ENCODE data around the gene XRCC3. TPM values are rescaled to one million over a fixed set of nuclear protein-coding genes. Genes with fewer than 3 reads are reported as not detected.

Gene XRCC3
- total and polyA plus RNA-seq, 2 of the 8 experiments (the other 6 are each of a cell fraction or from before 2014, with no cell fraction given) = 36.9 to 41.8 TPM

DNA sequence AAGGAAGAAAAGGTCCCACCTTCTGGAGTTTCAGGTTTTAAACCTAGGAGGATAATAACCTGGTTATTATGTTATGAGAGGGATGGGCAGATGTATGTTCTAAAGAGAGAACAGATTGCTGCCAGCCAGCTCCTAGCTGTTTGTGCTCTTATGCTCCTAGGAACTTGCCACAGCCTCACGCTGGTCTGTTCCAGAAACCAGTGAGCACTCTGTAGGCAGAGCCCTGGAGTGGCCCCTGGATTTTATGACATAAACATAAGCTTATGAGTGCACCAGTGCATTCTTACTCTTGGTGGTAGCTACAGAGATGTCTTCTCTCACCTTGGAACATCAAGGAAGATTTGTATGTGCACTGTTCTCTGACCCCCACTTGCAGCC lies 58.5 kb downstream of the XRCC3 start:
- H3K4me1 ChIP-seq (replicated peaks in 1 of 4; ENCODE audit: control insufficient read depth in 3 of 4, insufficient read depth in 4 of 4, low read length in 3 of 4) = no peaks in the 10 kb centered on the region
- H4K5ac ChIP-seq (ENCODE audit: insufficient read length, low read depth, low read length) = no peak overlapping the region
- H3K79me1 ChIP-seq (ENCODE audit: low read depth, low read length) = peaks cover 9% of the 10 kb centered on the region; the same call in 1 of the 2 replicates
- H3K14ac ChIP-seq (ENCODE audit: insufficient read length) = no peak overlapping the region
- H4K91ac ChIP-seq (replicated peaks; ENCODE audit: insufficient read length, low read length) = no peak overlapping the region
- H2BK12ac ChIP-seq (ENCODE audit: low read depth, low read length) = no peak overlapping the region
- H2BK20ac ChIP-seq (ENCODE audit: low read length) = no peak overlapping the region
- H3K23ac ChIP-seq (ENCODE audit: insufficient read length) = no peak overlapping the region
- DNase-seq (ENCODE audit: low read depth in 1 of 2, low spot score in 2 of 2) (no peak), FAIRE-seq (no peak)
- no peak overlapping the region for H3K56ac ChIP-seq (replicated peaks; ENCODE audit: insufficient read length, low read depth, low read length)
- H3K18ac ChIP-seq (ENCODE audit: extremely low read depth, low read length) = no peak overlapping the region
- H3K23me2 ChIP-seq (ENCODE audit: low read depth, low read length) = no peaks in the 10 kb centered on the region
- H2BK15ac ChIP-seq (ENCODE audit: low read length) = no peak overlapping the region
- TF ChIP-seq POU5F1 (IDR thresholded peaks at IDR 0.05; ENCODE audit: low read depth, low read length) (no peak), CHD1 (IDR thresholded peaks at IDR 0.05; ENCODE audit: low read depth, low read length) (no peak), KDM5A (IDR thresholded peaks at IDR 0.05; ENCODE audit: low read length) (no peak), EP300 (IDR thresholded peaks at IDR 0.05; ENCODE audit: borderline replicate concordance in 1 of 2, low read depth in 2 of 2, low read length in 2 of 2) (no peak), EZH2 (IDR thresholded peaks at IDR 0.05; ENCODE audit: low read depth, low read length, severe bottlenecking) (no peak), KDM1A (IDR thresholded peaks at IDR 0.05; ENCODE audit: borderline replicate concordance, low read length) (no peak)
- TF ChIP-seq, protein P1, sequence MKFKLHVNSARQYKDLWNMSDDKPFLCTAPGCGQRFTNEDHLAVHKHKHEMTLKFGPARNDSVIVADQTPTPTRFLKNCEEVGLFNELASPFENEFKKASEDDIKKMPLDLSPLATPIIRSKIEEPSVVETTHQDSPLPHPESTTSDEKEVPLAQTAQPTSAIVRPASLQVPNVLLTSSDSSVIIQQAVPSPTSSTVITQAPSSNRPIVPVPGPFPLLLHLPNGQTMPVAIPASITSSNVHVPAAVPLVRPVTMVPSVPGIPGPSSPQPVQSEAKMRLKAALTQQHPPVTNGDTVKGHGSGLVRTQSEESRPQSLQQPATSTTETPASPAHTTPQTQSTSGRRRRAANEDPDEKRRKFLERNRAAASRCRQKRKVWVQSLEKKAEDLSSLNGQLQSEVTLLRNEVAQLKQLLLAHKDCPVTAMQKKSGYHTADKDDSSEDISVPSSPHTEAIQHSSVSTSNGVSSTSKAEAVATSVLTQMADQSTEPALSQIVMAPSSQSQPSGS (IDR thresholded peaks at IDR 0.05; ENCODE audit: low read length) = no peak
- H3K4me2 ChIP-seq (ENCODE audit: insufficient read depth in 1 of 2, low read depth in 2 of 2, low read length in 2 of 2) = no peak overlapping the region
- peaks cover 3 to 12% of the 10 kb centered on the region in 2 experiments; a peak in 3 of 4 replicates for H3K79me2 ChIP-seq (ENCODE audit: control insufficient read depth in 1 of 2, insufficient read depth in 2 of 2, low read length in 2 of 2)
- no peak overlapping the region for H4K8ac ChIP-seq (ENCODE audit: extremely low read depth, insufficient read depth, low read length)
- no peak overlapping the region for H3K9ac ChIP-seq (replicated peaks in 1 of 4; ENCODE audit: extremely low read depth in 1 of 4, low read depth in 3 of 4, low read length in 3 of 4)
- H3K36me3 ChIP-seq (ENCODE audit: control insufficient read depth in 2 of 4, insufficient read depth in 4 of 4, low read length in 3 of 4) = peaks cover 20 to 62% (median 44%) of the 10 kb centered on the region in 4 experiments
- ChIA-PET POLR2A (ENCODE audit: partially characterized antibody) (no interaction called here), CTCF (ENCODE audit: partially characterized antibody) (interaction anchor here (0.6 to 1.2 kb wide), 2 partner anchors 8 to 43 kb away, joined by 3 to 4 read pairs; no protein-coding TSS in a partner anchor)
- no peak overlapping the region for H2BK5ac ChIP-seq (ENCODE audit: low read depth, low read length)
- no peaks in the 10 kb centered on the region for H3K9me3 ChIP-seq (ENCODE audit: insufficient read depth in 2 of 2, low read depth in 1 of 2, low read length in 1 of 2)
- no peak overlapping the region for H3K4me3 ChIP-seq (ENCODE audit: extremely low read depth in 1 of 4, insufficient read depth in 2 of 4, low read depth in 3 of 4, low read length in 4 of 4)
- 92% methylated on average over 1 of the region's 1 CpG; no CpG with 5 or more reads in 1 of the 2 experiments for WGBS, 2 experiments (ENCODE audit: extremely low coverage in 1 of 2, insufficient coverage in 1 of 2, insufficient read length in 1 of 2, insufficient replicate concordance in 2 of 2, low coverage in 1 of 2, low lambda C conversion rate in 2 of 2, missing lambda C conversion rate in 1 of 2)
- no peaks in the 10 kb centered on the region for H3K27me3 ChIP-seq (replicated peaks in 1 of 4; ENCODE audit: control insufficient read depth in 3 of 4, extremely low read depth in 1 of 4, insufficient read depth in 3 of 4, low read length in 3 of 4)
- H3K27ac ChIP-seq (ENCODE audit: low read depth, low read length) = no peak overlapping the region
- no peak overlapping the region for H2AK5ac ChIP-seq (ENCODE audit: low read depth, low read length)
- H3K4ac ChIP-seq (replicated peaks; ENCODE audit: insufficient read length, low read depth, low read length) = no peak overlapping the region
- no peak overlapping the region for H2BK120ac ChIP-seq (replicated peaks; ENCODE audit: low read depth, low read length)
- H4K20me1 ChIP-seq (replicated peaks in 1 of 2; ENCODE audit: control insufficient read depth in 1 of 2, insufficient read depth in 2 of 2, low read length in 2 of 2) = peaks cover 2 to 10% of the 10 kb centered on the region in 2 experiments
- no peak overlapping the region for H2AFZ ChIP-seq (ENCODE audit: low read length)

Measured in H1 (cell line).